SJCRH30 (cell line): ENCODE results near the gene CCNY. TPM values are rescaled to one million over a fixed set of nuclear protein-coding genes. Genes with fewer than 3 reads are reported as not detected.
"Not testable (repeated sequence)": the region's sequence is repeated elsewhere in the genome, so short reads cannot be mapped to it uniquely, and the experiment has no call there.

Experiments used
- DNase-seq, 2 experiments: peaks; one replicate each; pipeline ENCODE4 v3.0.0-alpha.2; 2015 to 2020
- H3K27ac ChIP-seq: fragments of 250-450 bp; sonication (Bioruptor Pico); 2 replicates; pipeline ENCODE4 v1.5.1; 2020; ENCODE audit warnings: mild to moderate bottlenecking, moderate library complexity
- H3K27me3 ChIP-seq: fragments of 250-450 bp; sonication (Bioruptor Pico); 2 replicates; pipeline ENCODE4 v1.5.1; 2020; ENCODE audit warnings: mild to moderate bottlenecking, moderate library complexity
- H3K36me3 ChIP-seq: fragments of 250-450 bp; sonication (Bioruptor Pico); 2 replicates; pipeline ENCODE4 v1.5.1; 2020; ENCODE audit warnings: mild to moderate bottlenecking, moderate library complexity
- H3K4me1 ChIP-seq: fragments of 250-450 bp; sonication (Bioruptor Pico); 2 replicates; pipeline ENCODE4 v1.5.1; 2020; ENCODE audit warnings: mild to moderate bottlenecking, moderate library complexity
- H3K4me3 ChIP-seq: fragments of 250-450 bp; sonication (Bioruptor Pico); 2 replicates; pipeline ENCODE4 v1.5.1; 2020; ENCODE audit warnings: mild to moderate bottlenecking, moderate library complexity
- H3K9me3 ChIP-seq: fragments of 250-450 bp; sonication (Bioruptor Pico); replicated peaks from 2 replicates; pipeline ENCODE4 v1.5.1; 2020; ENCODE audit warnings: mild to moderate bottlenecking, moderate library complexity
- total RNA-seq: library from RNA; depleted of rRNA; stranded (reverse); fragments of >200 nt; shearing (Covaris generic); gene quantifications from 2 replicates; pipeline ENCODE4 v1.2.3, GENCODE V29; 2014; rRNA removed

CCNY gene
- total RNA-seq, result 42.6 and 47.2 TPM in 2 replicates

- Histone ChIP-seq H3K27me3 (no peaks in the 10 kb centered on the region), H3K4me3 (peak within 1 kb of the TSS; percentile 100), H3K27ac (peak within 1 kb of the TSS; percentile 86), H3K36me3 (no peaks in the 10 kb centered on the region), H3K9me3 (no peaks in the 10 kb centered on the region), H3K4me1 (peaks cover 9% of the 10 kb centered on the region)
- DNase-seq, result peak; percentile 73 to 77
Measured at GRCh38 chr10:35336084-35336831, at the start of gene CCNY. Gene CCNY, plus strand, starts transcription at chr10:35336509. Its CDS starts 545 bp downstream, at chr10:35337054.

- DNase-seq, result no peak
- H3K4me3 ChIP-seq, result no peak overlapping the region
- no peaks in the 10 kb centered on the region for H3K36me3 ChIP-seq
- no peak overlapping the region for H3K27ac ChIP-seq
- no peaks in the 10 kb centered on the region for H3K9me3 ChIP-seq
- no peaks in the 10 kb centered on the region for H3K4me1 ChIP-seq
- H3K27me3 ChIP-seq, result no peaks in the 10 kb centered on the region
Measured at GRCh38 chr10:35289198-35289597, 47.1 kb upstream of the CCNY start.

GRCh38 chr10:35294506-35294905 is 41.8 kb upstream of the CCNY start:
- no peak for DNase-seq
- Histone ChIP-seq H3K36me3 (no peaks in the 10 kb centered on the region), H3K27ac (no peak overlapping the region), H3K9me3 (no peaks in the 10 kb centered on the region), H3K27me3 (no peaks in the 10 kb centered on the region), H3K4me1 (no peaks in the 10 kb centered on the region), H3K4me3 (no peak overlapping the region)

GRCh38 chr10:35299016-35299415 is 37.3 kb upstream of the CCNY start:
- H3K36me3 ChIP-seq, result no peaks in the 10 kb centered on the region
- no peaks in the 10 kb centered on the region for H3K27me3 ChIP-seq
- no peak overlapping the region for H3K4me3 ChIP-seq
- no peaks in the 10 kb centered on the region for H3K9me3 ChIP-seq
- H3K27ac ChIP-seq, result no peak overlapping the region
- H3K4me1 ChIP-seq, result no peaks in the 10 kb centered on the region
- DNase-seq, result no peak

- Histone ChIP-seq H3K27ac (no peak overlapping the region), H3K9me3 (no peaks in the 10 kb centered on the region), H3K4me3 (no peak overlapping the region), H3K27me3 (no peaks in the 10 kb centered on the region), H3K36me3 (no peaks in the 10 kb centered on the region), H3K4me1 (no peaks in the 10 kb centered on the region)
- DNase-seq, result peak; percentile 49 to 56
Measured at GRCh38 chr10:35300063-35300699, 36.1 kb upstream of the CCNY start.

GRCh38 chr10:35304649-35305048 is 31.7 kb upstream of the CCNY start:
- Histone ChIP-seq H3K9me3 (no peaks in the 10 kb centered on the region), H3K27me3 (no peaks in the 10 kb centered on the region), H3K4me1 (no peaks in the 10 kb centered on the region; the same call in 1 of the 2 replicates), H3K36me3 (no peaks in the 10 kb centered on the region), H3K27ac (no peak overlapping the region), H3K4me3 (no peak overlapping the region)
- DNase-seq, result no peak

GRCh38 chr10:35306852-35307251 is 29.5 kb upstream of the CCNY start:
- no peak overlapping the region for H3K4me3 ChIP-seq
- DNase-seq, result peak; percentile 15
- no peaks in the 10 kb centered on the region for H3K27me3 ChIP-seq
- H3K27ac ChIP-seq, result no peak overlapping the region
- no peaks in the 10 kb centered on the region for H3K36me3 ChIP-seq
- no peaks in the 10 kb centered on the region; the same call in 1 of the 2 replicates for H3K4me1 ChIP-seq
- no peaks in the 10 kb centered on the region for H3K9me3 ChIP-seq

- no peaks in the 10 kb centered on the region for H3K9me3 ChIP-seq
- no peaks in the 10 kb centered on the region for H3K36me3 ChIP-seq
- no peaks in the 10 kb centered on the region for H3K27me3 ChIP-seq
- no peak for DNase-seq
- H3K4me3 ChIP-seq, result no peak overlapping the region
- H3K27ac ChIP-seq, result no peak overlapping the region
- H3K4me1 ChIP-seq, result no peaks in the 10 kb centered on the region; the same call in 1 of the 2 replicates
Measured at GRCh38 chr10:35307297-35307696, 29.0 kb upstream of the CCNY start.

GRCh38 chr10:35308809-35309208 is 27.5 kb upstream of the CCNY start:
- Histone ChIP-seq H3K36me3 (no peaks in the 10 kb centered on the region), H3K4me3 (no peak overlapping the region), H3K27me3 (no peaks in the 10 kb centered on the region), H3K27ac (no peak overlapping the region), H3K9me3 (no peaks in the 10 kb centered on the region), H3K4me1 (no peaks in the 10 kb centered on the region; the same call in 1 of the 2 replicates)
- DNase-seq, result no peak

- not testable (repeated sequence) for H3K4me3 ChIP-seq, H3K36me3 ChIP-seq, DNase-seq, H3K27me3 ChIP-seq, H3K4me1 ChIP-seq, H3K9me3 ChIP-seq, H3K27ac ChIP-seq
Measured at GRCh38 chr10:35314142-35314541, 22.2 kb upstream of the CCNY start.

GRCh38 chr10:35315235-35315634 is 21.1 kb upstream of the CCNY start:
- not testable (repeated sequence) for DNase-seq, H3K4me1 ChIP-seq, H3K27ac ChIP-seq, H3K9me3 ChIP-seq, H3K4me3 ChIP-seq, H3K27me3 ChIP-seq, H3K36me3 ChIP-seq

GRCh38 chr10:35316218-35316967 is 19.9 kb upstream of the CCNY start:
- no peaks in the 10 kb centered on the region for H3K27me3 ChIP-seq
- no peak for DNase-seq
- H3K36me3 ChIP-seq, result 0 out of 2 replicates have a peak, but pooled peaks cover 2% of the 10 kb centered on the region
- H3K27ac ChIP-seq, result no peak overlapping the region
- H3K9me3 ChIP-seq, result no peaks in the 10 kb centered on the region; the same call in 1 of the 2 replicates
- no peaks in the 10 kb centered on the region for H3K4me1 ChIP-seq
- no peak overlapping the region for H3K4me3 ChIP-seq

- DNase-seq, result no peak
- no peaks in the 10 kb centered on the region; the same call in 1 of the 2 replicates for H3K9me3 ChIP-seq
- H3K36me3 ChIP-seq, result 0 out of 2 replicates have a peak, but pooled peaks cover 2% of the 10 kb centered on the region
- H3K4me3 ChIP-seq, result no peak overlapping the region
- no peaks in the 10 kb centered on the region for H3K4me1 ChIP-seq
- H3K27me3 ChIP-seq, result no peaks in the 10 kb centered on the region
- no peak overlapping the region for H3K27ac ChIP-seq
Measured at GRCh38 chr10:35318551-35318950, 17.8 kb upstream of the CCNY start.

GRCh38 chr10:35320341-35320740 is 16.0 kb upstream of the CCNY start:
- H3K4me3 ChIP-seq, result no peak overlapping the region
- no peaks in the 10 kb centered on the region; the same call in 1 of the 2 replicates for H3K9me3 ChIP-seq
- DNase-seq, result no peak
- no peaks in the 10 kb centered on the region for H3K27me3 ChIP-seq
- H3K36me3 ChIP-seq, result 0 out of 2 replicates have a peak, but pooled peaks cover 2% of the 10 kb centered on the region
- H3K4me1 ChIP-seq, result no peaks in the 10 kb centered on the region
- no peak overlapping the region for H3K27ac ChIP-seq

- Histone ChIP-seq H3K4me1 (no peaks in the 10 kb centered on the region), H3K4me3 (no peak overlapping the region), H3K27me3 (no peaks in the 10 kb centered on the region), H3K36me3 (no peaks in the 10 kb centered on the region), H3K9me3 (no peaks in the 10 kb centered on the region; the same call in 1 of the 2 replicates), H3K27ac (no peak overlapping the region)
- DNase-seq, result no peak
Measured at GRCh38 chr10:35322636-35323035, 13.7 kb upstream of the CCNY start.
